ENCODE measurements around the gene CPE.

The CPE gene

GRCh38 chr4:165516281-165516833 lies 137.5 kb downstream of the CPE start:
- DNase-seq, result no peak

GRCh38 chr4:165517216-165517615 lies 138.4 kb downstream of the CPE start:
- no peak for DNase-seq

- no peak for DNase-seq
Measured at GRCh38 chr4:165518024-165518616, 139.3 kb downstream of the CPE start.

- DNase-seq, result no peak
Measured at GRCh38 chr4:165518686-165519085, 139.9 kb downstream of the CPE start.

GRCh38 chr4:165519591-165519990 lies 140.8 kb downstream of the CPE start:
- DNase-seq, result no peak

GRCh38 chr4:165520086-165520485 lies 141.3 kb downstream of the CPE start:
- no peak for DNase-seq

- no peak for DNase-seq
Measured at GRCh38 chr4:165522050-165522449, 143.2 kb downstream of the CPE start.

GRCh38 chr4:165524532-165525190 lies 145.9 kb downstream of the CPE start:
- DNase-seq, result no peak

GRCh38 chr4:165532976-165533375 lies 154.2 kb downstream of the CPE start:
- DNase-seq, result no peak

GRCh38 chr4:165537028-165537648 lies 158.3 kb downstream of the CPE start:
- no peak for DNase-seq

GRCh38 chr4:165539801-165540200 lies 161.0 kb downstream of the CPE start:
- no peak for DNase-seq

GRCh38 chr4:165540206-165540830 lies 161.5 kb downstream of the CPE start:
- DNase-seq, result no peak

GRCh38 chr4:165541851-165542459 lies 163.1 kb downstream of the CPE start:
- DNase-seq, result no peak

GRCh38 chr4:165542476-165542875 lies 163.7 kb downstream of the CPE start:
- no peak for DNase-seq
